GM12878 (cell line): ENCODE measurements around the gene TRIM37. TPM values are rescaled to one million over a fixed set of nuclear protein-coding genes. Genes with fewer than 3 reads are reported as not detected.
A peak's percentile ranks its signal among the peaks of the same experiment; 100 is the strongest.

Experiments
- ATAC-seq: fragments of 200-7000 bp; cut with Tn5 transposase; 3 replicates; pipeline ENCODE4 v1.9.1; 2020; ENCODE audit warnings: mild to moderate bottlenecking, moderate library complexity
- BruUV-seq: library from RNA; stranded (reverse); fragments of 400-500 nt; replicated peaks from 2 replicates; lab custom pipeline; 2021; lab: Mats Ljungman, UMichigan
- CTCF ChIA-PET: fragments of 300-600 bp; sonication (Branson Sonifier 250); formaldehyde crosslinking; extraction: SDS; loops from one replicate; lab custom pipeline; 2021; ENCODE audit warnings: inconsistent platforms; lab: Yijun Ruan, JAX
- POLR2A ChIA-PET: fragments of 350-600 bp; formaldehyde crosslinking; extraction: SDS; loops from one replicate; lab custom pipeline; 2021; ENCODE audit warnings: inconsistent platforms; lab: Charles Lee
- RAD21 ChIA-PET: fragments of 300-600 bp; sonication (Branson Sonifier 250); formaldehyde crosslinking; loops from one replicate; lab custom pipeline; 2023; ENCODE audit warnings: antibody characterized with exemption; ENCODE audit not compliant: unreplicated experiment; lab: Charles Lee
- SMC1A ChIA-PET: fragments of 300-600 bp; sonication (Branson Sonifier 250); formaldehyde crosslinking; loops from one replicate; lab custom pipeline; 2023; ENCODE audit not compliant: unreplicated experiment, uncharacterized antibody; lab: Charles Lee
- DNase-seq: peaks from one replicate; pipeline ENCODE4 v3.0.0-alpha.2; 2011; ENCODE audit warnings: low read depth, low spot score
- FAIRE-seq: peaks from 3 replicates; lab custom pipeline; 2011; peaks lifted over from hg19 to GRCh38; lab: Jason Lieb, UNC
- H2AFZ ChIP-seq: 2 replicates; pipeline ENCODE4 v1.6.0; 2011; ENCODE audit warnings: low read depth, low read length, control low read depth; ENCODE audit not compliant: control insufficient read depth
- H3K27ac ChIP-seq: 2 replicates; pipeline ENCODE4 v1.5.1; 2011; ENCODE audit warnings: control low read depth; ENCODE audit not compliant: control insufficient read depth, insufficient read depth
- H3K27me3 ChIP-seq, 2 experiments: replicated peaks in 1 of 2; 2 replicates each; pipeline versions ENCODE4 v1.6.0 to v1.6.1; 2011; ENCODE audit warnings: low read length in 1 of 2; ENCODE audit not compliant: control insufficient read depth in 2 of 2, insufficient read depth in 2 of 2
- H3K36me3 ChIP-seq, 2 experiments: 2 replicates each; pipeline ENCODE4 v1.5.1; 2011; ENCODE audit warnings: low read length in 1 of 2; ENCODE audit not compliant: control insufficient read depth in 2 of 2, insufficient read depth in 2 of 2
- H3K4me1 ChIP-seq: 2 replicates; pipeline ENCODE4 v1.6.1; 2011; ENCODE audit warnings: mild to moderate bottlenecking, low read length, moderate library complexity, mixed read lengths; ENCODE audit not compliant: control insufficient read depth, insufficient read depth
- H3K4me2 ChIP-seq: 2 replicates; pipeline ENCODE4 v1.6.0; 2011; ENCODE audit warnings: control low read depth; ENCODE audit not compliant: control insufficient read depth, insufficient read depth
- H3K4me3 ChIP-seq: fragments of 200-600 bp; sonication (generic); 2 replicates; pipeline ENCODE4 v1.5.1; 2016
- H3K79me2 ChIP-seq: 2 replicates; pipeline ENCODE4 v1.6.0; 2011; ENCODE audit warnings: low read length; ENCODE audit not compliant: control insufficient read depth, insufficient read depth
- H3K9ac ChIP-seq: 2 replicates; pipeline ENCODE4 v1.8.0; 2011; ENCODE audit warnings: low read length, control low read depth, mixed read lengths; ENCODE audit not compliant: control insufficient read depth, insufficient read depth
- H3K9me3 ChIP-seq: replicated peaks from 3 replicates; pipeline ENCODE4 v1.5.1; 2011; ENCODE audit warnings: mild to moderate bottlenecking, low read length; ENCODE audit not compliant: control insufficient read depth, insufficient read depth
- H4K20me1 ChIP-seq: 2 replicates; pipeline ENCODE4 v1.6.0; 2011; ENCODE audit not compliant: control insufficient read depth, insufficient read depth
- CEBPZ ChIP-seq: fragments of 150-350 bp; IDR thresholded peaks from 2 replicates; pipeline ENCODE4 v1.6.1; 2016; ENCODE audit warnings: low read depth, low read length
- CTCF ChIP-seq, 3 experiments: IDR thresholded peaks in 2 of 3; conservative IDR thresholded peaks in 1 of 3; 2 replicates each; pipeline ENCODE4 v1.5.1; 2011; ENCODE audit warnings: low read depth in 3 of 3, low read length in 3 of 3, mild to moderate bottlenecking in 3 of 3, control low read depth in 2 of 3, moderate library complexity in 2 of 3, inconsistent platforms in 1 of 3, mixed read lengths in 1 of 3; ENCODE audit not compliant: control insufficient read depth in 2 of 3, insufficient read depth in 1 of 3; ENCODE audit errors: extremely low read depth in 1 of 3
- E2F8 ChIP-seq: fragments of 450-650 bp; IDR thresholded peaks from 2 replicates; pipeline ENCODE4 v1.6.1; 2018; ENCODE audit warnings: mild to moderate bottlenecking, low read depth, moderate library complexity; ENCODE audit not compliant: partially characterized antibody
- ELK1 ChIP-seq: IDR thresholded peaks from 2 replicates; pipeline ENCODE4 v1.6.1; 2012; ENCODE audit warnings: low read depth, low read length, improper control_type of control experiment
- GABPA ChIP-seq: IDR thresholded peaks from 2 replicates; pipeline ENCODE4 v1.6.1; 2014; ENCODE audit warnings: antibody characterized with exemption, low read depth, mild to moderate bottlenecking, inconsistent platforms
- HDGF ChIP-seq: fragments of 450-650 bp; IDR thresholded peaks from 2 replicates; pipeline ENCODE4 v1.6.1; 2016; ENCODE audit warnings: antibody characterized with exemption
- KDM1A ChIP-seq: fragments of 200-600 bp; sonication (generic); IDR thresholded peaks from 2 replicates; pipeline ENCODE4 v1.6.1; 2016; ENCODE audit warnings: borderline replicate concordance
- PML ChIP-seq: IDR thresholded peaks from 2 replicates; pipeline ENCODE4 v1.6.1; 2012; ENCODE audit warnings: low read length, inconsistent platforms
- RAD21 ChIP-seq: IDR thresholded peaks from 2 replicates; pipeline ENCODE4 v1.6.1; 2011; ENCODE audit warnings: mild to moderate bottlenecking, low read depth, low read length, moderate library complexity; ENCODE audit not compliant: insufficient read depth
- RAD51 ChIP-seq: fragments of 450-650 bp; IDR thresholded peaks from 2 replicates; pipeline ENCODE4 v1.6.1; 2016; ENCODE audit warnings: moderate library complexity, mild to moderate bottlenecking, inconsistent platforms
- SMAD1 ChIP-seq: fragments of 450-650 bp; IDR thresholded peaks from 2 replicates; pipeline ENCODE4 v1.6.1; 2018; ENCODE audit warnings: mild to moderate bottlenecking, low read depth; ENCODE audit not compliant: partially characterized antibody
- SMC3 ChIP-seq: IDR thresholded peaks from 2 replicates; pipeline ENCODE4 v1.6.1; 2011; ENCODE audit warnings: low read length, improper control_type of control experiment, borderline replicate concordance
- TAF1 ChIP-seq: IDR thresholded peaks from 2 replicates; pipeline ENCODE4 v1.6.1; 2011; ENCODE audit warnings: mild to moderate bottlenecking, low read depth, low read length, borderline replicate concordance
- in situ Hi-C: fragments of 300-500 bp; cut with MboI; formaldehyde crosslinking; loops from 9 replicates; pipeline ENCODE4 v1.14.3; 2018; ENCODE audit warnings: mixed read lengths
- intact Hi-C: fragments of 100-400 bp; cut with micrococcal nuclease; formaldehyde crosslinking; loops from one replicate; pipeline ENCODE4 v1.14.2; 2022; ENCODE audit not compliant: unreplicated experiment
- polyA plus RNA-seq, 11 experiments: library from polyadenylated mRNA; depleted of rRNA in 4 of 11; unstranded in 6 of 11; stranded (reverse) in 5 of 11; fragments of >200 nt; fragmentation: Nextera tagmentation in 4 of 11; fragmentation: Illumina TruSeq in 1 of 11; extraction: Ambion mirVana in 4 of 11; extraction: Trizol in 1 of 11; gene quantifications; 1 replicate in 1 of 11; 2 replicates in 10 of 11; pipeline versions ENCODE4 v1.2.1 to v1.2.3, GENCODE V29; 2011 to 2016; ENCODE audit warnings: inconsistent platforms in 2 of 11, missing spikeins in 2 of 11, low read depth in 1 of 11
- total RNA-seq, 4 experiments: library from RNA; depleted of rRNA in 3 of 4; stranded (reverse); fragments of >200 nt in 3 of 4; fragmentation: Illumina TruSeq in 1 of 4; extraction: Trizol in 1 of 4; gene quantifications; 2 replicates each; pipeline versions ENCODE4 v1.2.1 to v1.2.3, GENCODE V29; 2013 to 2021

TRIM37 gene
- total and polyA plus RNA-seq, 10 of the 15 experiments (the other 5 are each of a cell fraction or from before 2014, with no cell fraction given), result 4.8 to 20.6 (median 18.1) TPM

GRCh38 chr17:58965221-58965620 lies 141.5 kb downstream of the TRIM37 start (continued):
- TF ChIP-seq ELK1 (no peak), KDM1A (no peak), HDGF (no peak), GABPA (no peak)

- peak overlapping the region; percentile 24; the same call in 1 of the 2 replicates for H2AFZ ChIP-seq
- ChIA-PET POLR2A (interaction anchor here (1.0 kb wide), 1 partner anchor 9 kb away, joined by 5 read pairs; no protein-coding TSS in a partner anchor), SMC1A (interaction anchor here (0.7 to 2.4 kb wide), 6 partner anchors 9 to 459 kb away, joined by 3 to 40 read pairs (median 4); no protein-coding TSS in a partner anchor), CTCF (interaction anchor here (0.6 to 5.8 kb wide), 11 partner anchors 11 to 252 kb away, joined by 3 to 59 read pairs (median 3); no protein-coding TSS in a partner anchor), RAD21 (interaction anchor here (0.8 to 1.6 kb wide), 4 partner anchors 10 to 250 kb away, joined by 4 to 21 read pairs (median 7); no protein-coding TSS in a partner anchor)
- no peaks in the 10 kb centered on the region for H3K36me3 ChIP-seq
- no peak overlapping the region for H3K9ac ChIP-seq
- H4K20me1 ChIP-seq, result no peaks in the 10 kb centered on the region
- no peak overlapping the region for H3K27ac ChIP-seq
- no peaks in the 10 kb centered on the region for H3K9me3 ChIP-seq
- no peak overlapping the region for H3K4me2 ChIP-seq
- ATAC-seq (peak; percentile 58), FAIRE-seq (peak; percentile 91), DNase-seq (no peak)
- no peak overlapping the region for H3K4me3 ChIP-seq
- no peaks in the 10 kb centered on the region for H3K4me1 ChIP-seq
- H3K79me2 ChIP-seq, result no peaks in the 10 kb centered on the region
- H3K27me3 ChIP-seq, result no peaks in the 10 kb centered on the region
- in situ Hi-C loops (no loop called here), intact Hi-C loops (loop anchor here (1.0 kb wide), 1 partner anchor 44 kb away; no protein-coding TSS in a partner anchor)
- BruUV-seq, result no TSS peak
- peak; percentile 51 for TF ChIP-seq SMAD1
- TF ChIP-seq TAF1, result no peak
- no peak for TF ChIP-seq RAD51
- peak; percentile 5 to 53 (median 24); a peak in 3 of 6 replicates for TF ChIP-seq CTCF (IDR thresholded peaks at IDR 0.05 in 2 of 3, conservative IDR thresholded peaks at IDR 0.05 in 1 of 3; ENCODE audit: control insufficient read depth in 2 of 3, extremely low read depth in 1 of 3, insufficient read depth in 1 of 3, low read depth in 3 of 3, low read length in 3 of 3)
- TF ChIP-seq CEBPZ, result no peak
- no peak for TF ChIP-seq PML
- no peak for TF ChIP-seq E2F8
- TF ChIP-seq RAD21, result peak; percentile 61
- TF ChIP-seq SMC3, result peak; percentile 48; the same call in 1 of the 2 replicates
Measured at GRCh38 chr17:58960068-58960467, 146.6 kb downstream of the TRIM37 start.
